GM12873 (cell line): ENCODE data around the gene KCNT2.

ENCODE experiments used
- TF ChIP-seq, protein P1 (sequence below): IDR thresholded peaks from 2 replicates; pipeline ENCODE4 v1.5.1; 2012; ENCODE audit warnings: low read depth, mild to moderate bottlenecking, moderate library complexity, low read length, control low read depth; ENCODE audit not compliant: insufficient read depth; ENCODE audit errors: missing control alignments

Gene KCNT2

DNA sequence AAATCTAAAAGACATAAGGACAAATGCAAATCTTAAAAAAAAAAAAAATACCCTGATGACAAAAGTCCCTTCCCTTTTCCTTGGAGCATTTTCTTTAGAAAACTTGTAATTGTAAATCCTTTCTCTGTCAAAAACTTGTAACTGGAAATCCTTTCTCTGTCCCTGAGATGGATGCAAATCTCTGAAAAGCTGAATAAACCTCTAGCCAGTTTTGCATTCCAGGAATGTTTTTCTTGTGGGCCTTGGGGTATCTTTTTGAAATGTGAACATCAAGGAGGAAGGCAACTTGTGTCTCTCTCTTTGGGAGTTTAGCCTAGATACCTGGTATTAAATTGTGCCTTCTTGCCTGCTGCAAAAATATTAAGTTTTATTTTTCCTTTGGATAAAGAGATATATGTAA, 305.3 kb downstream of the KCNT2 start:
- TF ChIP-seq, protein P1, sequence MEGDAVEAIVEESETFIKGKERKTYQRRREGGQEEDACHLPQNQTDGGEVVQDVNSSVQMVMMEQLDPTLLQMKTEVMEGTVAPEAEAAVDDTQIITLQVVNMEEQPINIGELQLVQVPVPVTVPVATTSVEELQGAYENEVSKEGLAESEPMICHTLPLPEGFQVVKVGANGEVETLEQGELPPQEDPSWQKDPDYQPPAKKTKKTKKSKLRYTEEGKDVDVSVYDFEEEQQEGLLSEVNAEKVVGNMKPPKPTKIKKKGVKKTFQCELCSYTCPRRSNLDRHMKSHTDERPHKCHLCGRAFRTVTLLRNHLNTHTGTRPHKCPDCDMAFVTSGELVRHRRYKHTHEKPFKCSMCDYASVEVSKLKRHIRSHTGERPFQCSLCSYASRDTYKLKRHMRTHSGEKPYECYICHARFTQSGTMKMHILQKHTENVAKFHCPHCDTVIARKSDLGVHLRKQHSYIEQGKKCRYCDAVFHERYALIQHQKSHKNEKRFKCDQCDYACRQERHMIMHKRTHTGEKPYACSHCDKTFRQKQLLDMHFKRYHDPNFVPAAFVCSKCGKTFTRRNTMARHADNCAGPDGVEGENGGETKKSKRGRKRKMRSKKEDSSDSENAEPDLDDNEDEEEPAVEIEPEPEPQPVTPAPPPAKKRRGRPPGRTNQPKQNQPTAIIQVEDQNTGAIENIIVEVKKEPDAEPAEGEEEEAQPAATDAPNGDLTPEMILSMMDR: no peak

DNA sequence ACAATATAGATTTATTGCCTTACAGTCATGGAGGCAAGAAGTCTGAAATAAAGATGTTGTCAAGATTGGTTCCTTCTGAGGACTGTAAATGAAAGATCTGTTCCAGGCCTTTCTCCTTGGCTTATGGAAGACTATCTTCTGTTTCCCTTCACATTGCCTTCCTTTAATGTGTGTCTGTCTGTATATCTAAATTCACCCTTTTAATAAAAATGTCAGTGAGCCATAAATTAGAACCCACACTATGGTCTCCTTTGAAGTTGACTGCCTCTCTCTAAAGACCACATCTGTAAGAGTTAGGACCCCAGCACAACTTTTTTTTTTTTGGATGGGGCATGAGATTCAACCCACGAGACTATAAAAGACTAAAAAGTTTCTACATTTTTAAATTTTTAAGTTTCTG, 305.8 kb downstream of the KCNT2 start:
- TF ChIP-seq, protein P1: no peak

DNA sequence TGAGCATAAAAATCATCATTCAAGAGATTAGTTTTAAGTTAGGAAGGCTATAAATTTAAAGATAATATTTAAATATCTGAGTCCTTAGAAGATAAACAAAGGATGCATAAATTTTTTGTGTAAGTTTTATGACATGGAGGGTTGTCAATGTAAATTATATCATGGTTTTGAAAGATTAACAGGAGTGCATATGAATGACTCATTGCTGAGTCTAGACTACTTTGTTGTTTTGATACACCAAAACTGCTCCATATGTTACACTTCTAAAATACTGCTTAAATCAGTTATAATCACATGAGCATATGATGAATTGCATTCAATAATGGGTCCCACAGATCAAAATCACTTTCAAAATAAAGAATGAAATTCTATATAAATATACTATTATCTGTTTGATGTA, 312.5 kb downstream of the KCNT2 start:
- TF ChIP-seq, protein P1: no peak

DNA sequence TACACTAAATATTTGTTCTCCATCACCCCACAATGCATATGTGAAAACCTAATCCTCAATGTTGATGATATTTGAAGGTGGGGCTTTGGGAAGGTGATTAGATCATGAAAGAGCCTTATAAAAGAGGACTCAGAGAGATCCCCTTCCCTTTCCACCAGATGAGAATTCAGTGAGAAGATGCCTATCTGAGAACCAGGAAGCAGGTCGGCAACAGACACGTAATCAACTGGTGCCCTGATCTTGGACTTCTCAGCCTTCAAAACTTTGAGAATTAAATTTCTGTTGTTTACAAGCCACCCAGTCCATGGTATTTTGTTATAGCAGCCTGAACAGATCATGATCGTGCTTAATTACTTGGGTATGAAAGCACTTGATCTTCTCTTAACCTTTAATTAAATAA, 329.4 kb downstream of the KCNT2 start:
- TF ChIP-seq, protein P1: no peak

DNA sequence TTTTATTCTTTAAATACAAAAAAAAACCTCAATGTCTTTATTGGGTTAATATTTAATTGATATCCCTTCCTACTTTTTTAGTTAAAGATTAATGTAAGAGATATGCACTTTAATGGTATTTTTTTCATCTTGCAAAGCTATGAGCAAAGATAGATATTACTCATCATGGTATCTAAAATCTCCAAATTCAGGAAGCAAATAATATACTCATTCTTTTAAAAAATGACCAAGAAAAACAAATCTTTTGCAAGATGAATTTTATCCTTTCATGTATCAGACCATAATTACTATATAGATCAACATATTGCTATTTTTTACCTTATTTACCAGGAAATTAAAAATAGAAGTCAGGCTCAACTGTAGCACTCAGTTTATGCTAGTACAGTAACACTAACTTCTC, 330.4 kb downstream of the KCNT2 start:
- TF ChIP-seq, protein P1: no peak

DNA sequence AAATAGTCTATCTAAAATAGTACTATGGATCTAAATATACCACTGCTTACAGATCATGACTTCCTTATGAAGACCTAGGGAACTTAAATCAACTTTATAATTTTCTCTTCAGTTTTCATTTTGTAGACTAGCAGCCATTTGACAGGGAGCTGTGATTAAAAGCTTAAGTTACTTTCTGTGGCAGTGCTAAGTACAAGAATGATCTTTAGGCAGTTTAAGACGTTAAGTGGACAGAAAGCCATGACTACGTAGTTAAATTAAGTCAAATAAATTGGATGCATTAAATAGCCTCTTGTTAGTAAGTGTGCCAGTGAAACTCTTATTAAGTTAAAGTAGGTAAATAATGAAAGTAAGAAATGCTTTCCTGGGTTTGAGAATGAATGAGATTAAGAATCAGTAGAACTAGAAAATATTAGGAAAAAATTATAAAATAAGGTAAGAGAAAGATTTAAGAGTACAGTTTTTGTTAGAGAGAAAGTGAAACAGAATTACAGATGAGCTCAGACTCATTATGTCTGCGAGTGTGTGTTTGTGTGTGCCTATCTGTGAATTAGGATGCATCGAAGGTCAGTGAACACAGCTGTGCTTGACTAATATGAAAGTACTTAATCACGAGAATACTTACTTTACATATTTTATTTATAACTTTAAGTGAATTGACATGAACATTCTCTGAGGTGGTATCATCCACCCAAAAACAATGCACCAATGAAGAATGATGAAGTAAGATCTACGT, 336.9 kb downstream of the KCNT2 start:
- TF ChIP-seq, protein P1: no peak

DNA sequence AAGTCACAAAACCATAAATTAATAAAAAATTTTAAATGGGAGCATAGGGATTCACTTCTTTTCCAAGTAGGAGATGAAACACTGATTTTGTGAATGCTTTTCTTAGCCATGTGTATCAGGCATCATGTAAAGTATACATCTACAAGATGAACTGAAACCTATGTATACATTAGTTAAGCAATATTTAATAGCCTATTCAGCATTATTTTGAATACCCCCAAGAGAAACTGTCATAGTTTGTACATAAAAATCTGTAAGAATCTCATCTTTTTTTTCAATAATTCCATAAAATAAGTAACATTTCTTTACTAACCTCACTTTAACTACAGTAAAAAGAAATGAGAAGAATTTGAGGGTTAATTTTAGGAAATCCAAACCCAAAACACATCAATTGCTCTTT, 348.0 kb downstream of the KCNT2 start:
- TF ChIP-seq, protein P1: no peak
